HepG2 (cell line): ENCODE results near the gene IL1RAPL1. TPM values are rescaled to one million over a fixed set of nuclear protein-coding genes. Genes with fewer than 3 reads are reported as not detected.

Experiments used
- ATAC-seq: fragments of 200-7000 bp; cut with Tn5 transposase; 3 replicates; pipeline ENCODE4 v1.9.1; 2020; ENCODE audit warnings: mild to moderate bottlenecking, moderate library complexity
- BruUV-seq: library from RNA; stranded (reverse); fragments of 400-500 nt; replicated peaks from 2 replicates; lab custom pipeline; 2021; lab: Mats Ljungman, UMichigan
- CTCF ChIA-PET: fragments of 300-600 bp; formaldehyde crosslinking; extraction: SDS; loops from one replicate; lab custom pipeline; 2021; ENCODE audit warnings: low total read pairs, inconsistent platforms, low intra/inter-chr PET ratio; lab: Yijun Ruan, JAX
- POLR2A ChIA-PET: fragments of 350-600 bp; sonication (Branson Sonifier 250); formaldehyde crosslinking; loops from one replicate; lab custom pipeline; 2020; ENCODE audit warnings: antibody characterized with exemption, inconsistent platforms; lab: Yijun Ruan, JAX
- DNase-seq: peaks from one replicate; pipeline ENCODE4 v3.0.0-alpha.2; 2015; ENCODE audit warnings: low spot score
- FAIRE-seq: peaks from 3 replicates; lab custom pipeline; 2011; peaks lifted over from hg19 to GRCh38; lab: Jason Lieb, UNC
- H2AFZ ChIP-seq: one replicate; pipeline ENCODE4 v1.6.1; 2011; ENCODE audit warnings: low read length, inconsistent platforms
- H3K27ac ChIP-seq: fragments of 300-600 bp; 3 replicates; pipeline ENCODE4 v1.8.0; 2011; ENCODE audit warnings: mixed run types, mild to moderate bottlenecking, mixed read lengths, low read length, inconsistent platforms; ENCODE audit not compliant: insufficient read depth; ENCODE audit errors: extremely low read length
- H3K27me3 ChIP-seq, 2 experiments: fragments of 200-600 bp in 1 of 2; 2 replicates in 1 of 2; 3 replicates in 1 of 2; pipeline versions ENCODE4 v1.6.0 to v1.8.0; 2011; ENCODE audit warnings: low read length in 2 of 2, mild to moderate bottlenecking in 2 of 2, moderate library complexity in 2 of 2, inconsistent platforms in 1 of 2; ENCODE audit not compliant: insufficient read depth in 2 of 2, control insufficient read depth in 1 of 2
- H3K36me3 ChIP-seq, 2 experiments: fragments of 200-600 bp in 1 of 2; replicated peaks in 1 of 2; 2 replicates in 1 of 2; 3 replicates in 1 of 2; pipeline versions ENCODE4 v1.5.1 to v1.8.0; 2011; ENCODE audit warnings: low read length in 2 of 2, inconsistent platforms in 1 of 2; ENCODE audit not compliant: insufficient read depth in 2 of 2, control insufficient read depth in 1 of 2
- H3K4me1 ChIP-seq: 2 replicates; pipeline ENCODE4 v1.5.1; 2012; ENCODE audit warnings: low read length, inconsistent platforms; ENCODE audit not compliant: insufficient read depth
- H3K4me2 ChIP-seq: 2 replicates; pipeline ENCODE4 v1.6.0; 2011; ENCODE audit warnings: low read depth, low read length, inconsistent platforms
- H3K4me3 ChIP-seq, 3 experiments: fragments of 200-600 bp in 1 of 3; sonication (generic), shearing (Covaris generic) in 1 of 3; replicated peaks in 1 of 3; 2 replicates each; pipeline ENCODE4 v1.5.1; 2011 to 2016; ENCODE audit warnings: low read length in 3 of 3, inconsistent platforms in 2 of 3, low read depth in 2 of 3, mild to moderate bottlenecking in 2 of 3, control low read depth in 1 of 3, mixed read lengths in 1 of 3; ENCODE audit not compliant: insufficient read depth in 1 of 3
- H3K79me2 ChIP-seq: one replicate; pipeline ENCODE4 v1.6.1; 2011; ENCODE audit warnings: low read length, inconsistent platforms; ENCODE audit not compliant: insufficient read depth
- H3K9ac ChIP-seq: 2 replicates; pipeline ENCODE4 v1.6.0; 2011; ENCODE audit warnings: mild to moderate bottlenecking, low read depth, low read length, inconsistent platforms; ENCODE audit not compliant: insufficient read depth
- H3K9me3 ChIP-seq: 2 replicates; pipeline ENCODE4 v1.5.1; 2012; ENCODE audit warnings: mild to moderate bottlenecking, low read length
- H4K20me1 ChIP-seq: 2 replicates; pipeline ENCODE4 v1.6.0; 2011; ENCODE audit warnings: inconsistent platforms, mild to moderate bottlenecking, low read length, moderate library complexity; ENCODE audit not compliant: insufficient read depth
- ATAD3A ChIP-seq: sonication (generic); formaldehyde crosslinking; IDR thresholded peaks from 2 replicates; pipeline ENCODE4 v1.4.0; 2020; ENCODE audit warnings: missing genetic modification reagents
- DRAP1 ChIP-seq: IDR thresholded peaks from 2 replicates; pipeline ENCODE4 v1.6.1; 2016; ENCODE audit warnings: missing genetic modification reagents, missing compliant biosample characterization
- NONO ChIP-seq, 2 experiments: fragments of 450-650 bp in 1 of 2; sonication (generic) in 1 of 2; formaldehyde crosslinking in 1 of 2; IDR thresholded peaks in 1 of 2; conservative IDR thresholded peaks in 1 of 2; 2 replicates each; pipeline versions ENCODE4 v1.6.1 to v1.8.0; 2017 to 2022; ENCODE audit warnings: mild to moderate bottlenecking in 1 of 2, missing genetic modification reagents in 1 of 2, moderate library complexity in 1 of 2
- ZNF143 ChIP-seq: sonication (generic); formaldehyde crosslinking; IDR thresholded peaks from 2 replicates; pipeline ENCODE4 v1.4.0; 2020; ENCODE audit warnings: missing genetic modification reagents
- ZNF557 ChIP-seq: sonication (generic); formaldehyde crosslinking; IDR thresholded peaks from 2 replicates; pipeline ENCODE4 v1.4.0; 2020; ENCODE audit warnings: missing genetic modification reagents
- ZNF691 ChIP-seq: sonication (generic); formaldehyde crosslinking; IDR thresholded peaks from 2 replicates; pipeline ENCODE4 v1.4.0; 2020; ENCODE audit warnings: missing genetic modification reagents, low read depth, mild to moderate bottlenecking, borderline replicate concordance
- ZNF772 ChIP-seq: sonication (generic); formaldehyde crosslinking; IDR thresholded peaks from 2 replicates; pipeline ENCODE4 v1.5.0; 2020; ENCODE audit warnings: mild to moderate bottlenecking, missing genetic modification reagents
- ZNF790 ChIP-seq: sonication (generic); formaldehyde crosslinking; IDR thresholded peaks from 2 replicates; pipeline ENCODE4 v1.8.0; 2022; ENCODE audit warnings: missing genetic modification reagents, mild to moderate bottlenecking, borderline replicate concordance
- ZNF879 ChIP-seq: sonication (generic); formaldehyde crosslinking; IDR thresholded peaks from 2 replicates; pipeline ENCODE4 v1.8.1; 2023; ENCODE audit warnings: missing genetic modification reagents
- WGBS: methylation state at CpG from one replicate; pipeline ENCODE4 v1.1.6; 2017; ENCODE audit warnings: low lambda C conversion rate; 5-methylcytosine and 5-hydroxymethylcytosine counted together
- in situ Hi-C: cut with HindIII; loops from 2 replicates; pipeline ENCODE4 v1.10.0; 2017; ENCODE audit warnings: low pct_unique_long_range_greater_than_20kb; ENCODE audit not compliant: extremely low pct_ligation_motif_present
- intact Hi-C: fragments of 100-400 bp; cut with micrococcal nuclease; formaldehyde crosslinking; loops from one replicate; pipeline ENCODE4 v1.10.0; 2022; ENCODE audit not compliant: unreplicated experiment
- polyA plus RNA-seq, 8 experiments: library from polyadenylated mRNA; depleted of rRNA in 3 of 8; stranded (reverse) in 7 of 8; unstranded in 1 of 8; fragments of >200 nt; fragmentation: Illumina TruSeq in 4 of 8; extraction: Trizol in 4 of 8; gene quantifications; 2 replicates each; pipeline versions ENCODE4 v1.2.1 to v1.2.3, GENCODE V29; 2011 to 2016; ENCODE audit warnings: low read depth in 4 of 8, missing spikeins in 1 of 8, mixed read lengths in 1 of 8; ENCODE audit not compliant: insufficient read depth in 1 of 8
- total RNA-seq, 5 experiments: library from RNA; depleted of rRNA; stranded (reverse); fragments of >200 nt; fragmentation: Illumina TruSeq; extraction: Trizol; gene quantifications; 2 replicates each; pipeline ENCODE4 v1.2.3, GENCODE V29; 2016; ENCODE audit warnings: low read depth in 1 of 5
- TF ChIP-seq, protein P1 (sequence below): sonication (generic); formaldehyde crosslinking; conservative IDR thresholded peaks from 2 replicates; pipeline ENCODE4 v1.8.0; 2022; ENCODE audit warnings: missing genetic modification reagents
- TF ChIP-seq, protein P2 (sequence below): sonication (generic); formaldehyde crosslinking; IDR thresholded peaks from 2 replicates; pipeline ENCODE4 v1.4.0; 2020; ENCODE audit warnings: missing genetic modification reagents, mild to moderate bottlenecking, borderline replicate concordance
- TF ChIP-seq, protein P3 (sequence below): sonication (generic); formaldehyde crosslinking; IDR thresholded peaks from 2 replicates; pipeline ENCODE4 v1.4.0; 2020; ENCODE audit warnings: missing genetic modification reagents

IL1RAPL1 gene
- total and polyA plus RNA-seq, 2 of the 13 experiments (the other 11 are each of a cell fraction or from before 2014, with no cell fraction given) = 0.04 TPM; not detected in 1

- H2AFZ ChIP-seq = no peak overlapping the region
- no peaks in the 10 kb centered on the region for H3K79me2 ChIP-seq
- ChIA-PET POLR2A (no interaction called here), CTCF (no interaction called here)
- H4K20me1 ChIP-seq = no peaks in the 10 kb centered on the region
- H3K36me3 ChIP-seq = no peaks in the 10 kb centered on the region
- in situ Hi-C loops = no loop called here
- BruUV-seq = no TSS peak
- H3K27me3 ChIP-seq = no peaks in the 10 kb centered on the region
- H3K4me1 ChIP-seq = no peaks in the 10 kb centered on the region
- H3K27ac ChIP-seq = no peak overlapping the region
- ATAC-seq (no peak), DNase-seq (no peak), FAIRE-seq (no peak)
- H3K4me2 ChIP-seq = no peak overlapping the region
- TF ChIP-seq ZNF557 (no peak), DRAP1 (CRISPR knock-in tag) (no peak), NONO (IDR thresholded peaks at IDR 0.05) (no peak), NONO (CRISPR knock-in tag; conservative IDR thresholded peaks at IDR 0.05) (no peak), ZNF143 (no peak), ZNF790 (CRISPR knock-in tag) (no peak), ZNF879 (CRISPR knock-in tag) (no peak), ATAD3A (CRISPR knock-in tag) (no peak), ZNF772 (CRISPR knock-in tag) (no peak), ZNF691 (CRISPR knock-in tag) (no peak)
- TF ChIP-seq, protein P1, sequence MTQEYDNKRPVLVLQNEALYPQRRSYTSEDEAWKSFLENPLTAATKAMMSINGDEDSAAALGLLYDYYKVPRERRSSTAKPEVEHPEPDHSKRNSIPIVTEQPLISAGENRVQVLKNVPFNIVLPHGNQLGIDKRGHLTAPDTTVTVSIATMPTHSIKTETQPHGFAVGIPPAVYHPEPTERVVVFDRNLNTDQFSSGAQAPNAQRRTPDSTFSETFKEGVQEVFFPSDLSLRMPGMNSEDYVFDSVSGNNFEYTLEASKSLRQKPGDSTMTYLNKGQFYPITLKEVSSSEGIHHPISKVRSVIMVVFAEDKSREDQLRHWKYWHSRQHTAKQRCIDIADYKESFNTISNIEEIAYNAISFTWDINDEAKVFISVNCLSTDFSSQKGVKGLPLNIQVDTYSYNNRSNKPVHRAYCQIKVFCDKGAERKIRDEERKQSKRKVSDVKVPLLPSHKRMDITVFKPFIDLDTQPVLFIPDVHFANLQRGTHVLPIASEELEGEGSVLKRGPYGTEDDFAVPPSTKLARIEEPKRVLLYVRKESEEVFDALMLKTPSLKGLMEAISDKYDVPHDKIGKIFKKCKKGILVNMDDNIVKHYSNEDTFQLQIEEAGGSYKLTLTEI = no peak
- TF ChIP-seq, protein P2, sequence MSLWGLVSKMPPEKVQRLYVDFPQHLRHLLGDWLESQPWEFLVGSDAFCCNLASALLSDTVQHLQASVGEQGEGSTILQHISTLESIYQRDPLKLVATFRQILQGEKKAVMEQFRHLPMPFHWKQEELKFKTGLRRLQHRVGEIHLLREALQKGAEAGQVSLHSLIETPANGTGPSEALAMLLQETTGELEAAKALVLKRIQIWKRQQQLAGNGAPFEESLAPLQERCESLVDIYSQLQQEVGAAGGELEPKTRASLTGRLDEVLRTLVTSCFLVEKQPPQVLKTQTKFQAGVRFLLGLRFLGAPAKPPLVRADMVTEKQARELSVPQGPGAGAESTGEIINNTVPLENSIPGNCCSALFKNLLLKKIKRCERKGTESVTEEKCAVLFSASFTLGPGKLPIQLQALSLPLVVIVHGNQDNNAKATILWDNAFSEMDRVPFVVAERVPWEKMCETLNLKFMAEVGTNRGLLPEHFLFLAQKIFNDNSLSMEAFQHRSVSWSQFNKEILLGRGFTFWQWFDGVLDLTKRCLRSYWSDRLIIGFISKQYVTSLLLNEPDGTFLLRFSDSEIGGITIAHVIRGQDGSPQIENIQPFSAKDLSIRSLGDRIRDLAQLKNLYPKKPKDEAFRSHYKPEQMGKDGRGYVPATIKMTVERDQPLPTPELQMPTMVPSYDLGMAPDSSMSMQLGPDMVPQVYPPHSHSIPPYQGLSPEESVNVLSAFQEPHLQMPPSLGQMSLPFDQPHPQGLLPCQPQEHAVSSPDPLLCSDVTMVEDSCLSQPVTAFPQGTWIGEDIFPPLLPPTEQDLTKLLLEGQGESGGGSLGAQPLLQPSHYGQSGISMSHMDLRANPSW = no peak
- TF ChIP-seq, protein P3, sequence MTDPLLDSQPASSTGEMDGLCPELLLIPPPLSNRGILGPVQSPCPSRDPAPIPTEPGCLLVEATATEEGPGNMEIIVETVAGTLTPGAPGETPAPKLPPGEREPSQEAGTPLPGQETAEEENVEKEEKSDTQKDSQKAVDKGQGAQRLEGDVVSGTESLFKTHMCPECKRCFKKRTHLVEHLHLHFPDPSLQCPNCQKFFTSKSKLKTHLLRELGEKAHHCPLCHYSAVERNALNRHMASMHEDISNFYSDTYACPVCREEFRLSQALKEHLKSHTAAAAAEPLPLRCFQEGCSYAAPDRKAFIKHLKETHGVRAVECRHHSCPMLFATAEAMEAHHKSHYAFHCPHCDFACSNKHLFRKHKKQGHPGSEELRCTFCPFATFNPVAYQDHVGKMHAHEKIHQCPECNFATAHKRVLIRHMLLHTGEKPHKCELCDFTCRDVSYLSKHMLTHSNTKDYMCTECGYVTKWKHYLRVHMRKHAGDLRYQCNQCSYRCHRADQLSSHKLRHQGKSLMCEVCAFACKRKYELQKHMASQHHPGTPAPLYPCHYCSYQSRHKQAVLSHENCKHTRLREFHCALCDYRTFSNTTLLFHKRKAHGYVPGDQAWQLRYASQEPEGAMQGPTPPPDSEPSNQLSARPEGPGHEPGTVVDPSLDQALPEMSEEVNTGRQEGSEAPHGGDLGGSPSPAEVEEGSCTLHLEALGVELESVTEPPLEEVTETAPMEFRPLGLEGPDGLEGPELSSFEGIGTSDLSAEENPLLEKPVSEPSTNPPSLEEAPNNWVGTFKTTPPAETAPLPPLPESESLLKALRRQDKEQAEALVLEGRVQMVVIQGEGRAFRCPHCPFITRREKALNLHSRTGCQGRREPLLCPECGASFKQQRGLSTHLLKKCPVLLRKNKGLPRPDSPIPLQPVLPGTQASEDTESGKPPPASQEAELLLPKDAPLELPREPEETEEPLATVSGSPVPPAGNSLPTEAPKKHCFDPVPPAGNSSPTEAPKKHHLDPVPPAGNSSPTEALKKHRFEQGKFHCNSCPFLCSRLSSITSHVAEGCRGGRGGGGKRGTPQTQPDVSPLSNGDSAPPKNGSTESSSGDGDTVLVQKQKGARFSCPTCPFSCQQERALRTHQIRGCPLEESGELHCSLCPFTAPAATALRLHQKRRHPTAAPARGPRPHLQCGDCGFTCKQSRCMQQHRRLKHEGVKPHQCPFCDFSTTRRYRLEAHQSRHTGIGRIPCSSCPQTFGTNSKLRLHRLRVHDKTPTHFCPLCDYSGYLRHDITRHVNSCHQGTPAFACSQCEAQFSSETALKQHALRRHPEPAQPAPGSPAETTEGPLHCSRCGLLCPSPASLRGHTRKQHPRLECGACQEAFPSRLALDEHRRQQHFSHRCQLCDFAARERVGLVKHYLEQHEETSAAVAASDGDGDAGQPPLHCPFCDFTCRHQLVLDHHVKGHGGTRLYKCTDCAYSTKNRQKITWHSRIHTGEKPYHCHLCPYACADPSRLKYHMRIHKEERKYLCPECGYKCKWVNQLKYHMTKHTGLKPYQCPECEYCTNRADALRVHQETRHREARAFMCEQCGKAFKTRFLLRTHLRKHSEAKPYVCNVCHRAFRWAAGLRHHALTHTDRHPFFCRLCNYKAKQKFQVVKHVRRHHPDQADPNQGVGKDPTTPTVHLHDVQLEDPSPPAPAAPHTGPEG (CRISPR knock-in tag) = no peak
- WGBS = 0% methylated on average over 3 of the region's 3 CpGs
- no peaks in the 10 kb centered on the region for H3K9me3 ChIP-seq
- intact Hi-C loops = no loop called here
- H3K4me3 ChIP-seq = no peak overlapping the region
- H3K9ac ChIP-seq = no peak overlapping the region
These were observed 1049.1 kb downstream of the IL1RAPL1 start for GRCh38 chrX:29636331-29636730.
